HG03025 (cell line): ENCODE results near the gene SMS.

Experiments
- ATAC-seq: cut with Tn5 transposase; IDR thresholded peaks from one replicate; pipeline ENCODE4 v1.9.1; 2021; ENCODE audit warnings: mild to moderate bottlenecking, moderate library complexity; ENCODE audit not compliant: unreplicated experiment, low FRiP score

Gene SMS

GRCh38 chrX:22032506-22032905 lies 92.0 kb downstream of the SMS start:
- no peak for ATAC-seq

- no peak for ATAC-seq
Observed at GRCh38 chrX:22033818-22034217, 93.3 kb downstream of the SMS start.

GRCh38 chrX:22035236-22035635 lies 94.7 kb downstream of the SMS start:
- ATAC-seq: no peak

- no peak for ATAC-seq
Observed at GRCh38 chrX:22037225-22037624, 96.7 kb downstream of the SMS start.

- no peak for ATAC-seq
Observed at GRCh38 chrX:22037911-22038537, 97.5 kb downstream of the SMS start.

- ATAC-seq: no peak
Observed at GRCh38 chrX:22039541-22039940, 99.0 kb downstream of the SMS start.

GRCh38 chrX:22040184-22040583 lies 99.7 kb downstream of the SMS start:
- ATAC-seq: no peak

- ATAC-seq: no peak
Observed at GRCh38 chrX:22041907-22042530, 101.5 kb downstream of the SMS start.

GRCh38 chrX:22043872-22044271 lies 103.4 kb downstream of the SMS start:
- ATAC-seq: no peak
